PC-9 (cell line): Measurements from ENCODE around the gene SPEN.

ENCODE experiments used
- EZH2 ChIP-seq: fragments of 200-600 bp; sonication (generic); IDR thresholded peaks from 2 replicates; pipeline ENCODE4 v1.8.0; 2017; ENCODE audit warnings: antibody characterized with exemption, low read depth
- TF ChIP-seq, protein P1 (sequence below): fragments of 200-600 bp; sonication (generic); conservative IDR thresholded peaks from 2 replicates; pipeline ENCODE4 v1.6.1; 2017; ENCODE audit warnings: mixed run types, antibody characterized with exemption, mild to moderate bottlenecking, moderate library complexity

DNA sequence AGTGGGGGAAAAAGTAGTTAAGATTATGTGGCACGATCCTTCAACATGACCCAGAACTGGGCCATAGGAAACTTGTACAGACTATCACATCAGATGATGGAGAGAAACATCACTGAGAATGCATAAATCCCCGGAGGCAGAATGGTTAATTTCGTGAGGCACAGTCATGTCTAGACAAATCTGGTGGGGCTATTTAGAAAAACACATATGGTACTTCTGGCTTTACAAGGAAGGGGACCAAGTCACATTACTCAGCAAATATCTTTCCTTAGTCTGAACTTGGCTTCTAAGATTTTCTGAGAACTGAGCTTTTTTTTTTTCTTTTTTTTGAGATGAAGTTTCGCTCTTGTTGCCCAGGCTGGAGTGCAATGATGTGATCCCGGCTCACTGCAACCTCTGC, 30.8 kb upstream of the SPEN start:
- TF ChIP-seq EZH2: no peak
- TF ChIP-seq, protein P1, sequence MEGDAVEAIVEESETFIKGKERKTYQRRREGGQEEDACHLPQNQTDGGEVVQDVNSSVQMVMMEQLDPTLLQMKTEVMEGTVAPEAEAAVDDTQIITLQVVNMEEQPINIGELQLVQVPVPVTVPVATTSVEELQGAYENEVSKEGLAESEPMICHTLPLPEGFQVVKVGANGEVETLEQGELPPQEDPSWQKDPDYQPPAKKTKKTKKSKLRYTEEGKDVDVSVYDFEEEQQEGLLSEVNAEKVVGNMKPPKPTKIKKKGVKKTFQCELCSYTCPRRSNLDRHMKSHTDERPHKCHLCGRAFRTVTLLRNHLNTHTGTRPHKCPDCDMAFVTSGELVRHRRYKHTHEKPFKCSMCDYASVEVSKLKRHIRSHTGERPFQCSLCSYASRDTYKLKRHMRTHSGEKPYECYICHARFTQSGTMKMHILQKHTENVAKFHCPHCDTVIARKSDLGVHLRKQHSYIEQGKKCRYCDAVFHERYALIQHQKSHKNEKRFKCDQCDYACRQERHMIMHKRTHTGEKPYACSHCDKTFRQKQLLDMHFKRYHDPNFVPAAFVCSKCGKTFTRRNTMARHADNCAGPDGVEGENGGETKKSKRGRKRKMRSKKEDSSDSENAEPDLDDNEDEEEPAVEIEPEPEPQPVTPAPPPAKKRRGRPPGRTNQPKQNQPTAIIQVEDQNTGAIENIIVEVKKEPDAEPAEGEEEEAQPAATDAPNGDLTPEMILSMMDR: no peak
